OCI-LY1 (cell line): ENCODE data around the gene ZNF778.

Experiments used
- H2AFZ ChIP-seq: fragments of 200-600 bp; sonication (generic), shearing (Covaris generic); 2 replicates; pipeline ENCODE4 v1.6.0; 2014; ENCODE audit warnings: antibody characterized with exemption, mild to moderate bottlenecking, low read length
- H3F3A ChIP-seq: fragments of 200-600 bp; sonication (generic), shearing (Covaris generic); 2 replicates; pipeline ENCODE4 v1.6.0; 2014; ENCODE audit warnings: mild to moderate bottlenecking, antibody characterized with exemption, low read length, moderate library complexity; ENCODE audit not compliant: insufficient read depth
- H3K27ac ChIP-seq: fragments of 200-600 bp; sonication (generic); 2 replicates; pipeline ENCODE4 v1.5.1; 2014; ENCODE audit warnings: low read length, mixed run types, mild to moderate bottlenecking, low read depth; ENCODE audit not compliant: poor library complexity, severe bottlenecking
- H3K27me3 ChIP-seq: fragments of 200-600 bp; sonication (generic); 2 replicates; pipeline ENCODE4 v1.6.0; 2014; ENCODE audit warnings: antibody characterized with exemption, mild to moderate bottlenecking, low read length, moderate library complexity; ENCODE audit not compliant: insufficient read depth
- H3K36me3 ChIP-seq: fragments of 200-600 bp; sonication (generic); 2 replicates; pipeline ENCODE4 v1.6.1; 2014; ENCODE audit warnings: mild to moderate bottlenecking, antibody characterized with exemption, low read length, moderate library complexity, mixed read lengths; ENCODE audit not compliant: insufficient read depth
- H3K4me1 ChIP-seq: fragments of 200-600 bp; sonication (generic); 2 replicates; pipeline ENCODE4 v1.5.1; 2014; ENCODE audit warnings: mild to moderate bottlenecking, low read length, moderate library complexity; ENCODE audit not compliant: insufficient read depth, severe bottlenecking
- H3K4me2 ChIP-seq: fragments of 200-600 bp; sonication (generic), shearing (Covaris generic); 2 replicates; pipeline ENCODE4 v1.6.1; 2014; ENCODE audit warnings: low read length
- H3K4me3 ChIP-seq: fragments of 200-600 bp; sonication (generic); 2 replicates; pipeline ENCODE4 v1.5.1; 2014; ENCODE audit warnings: low read length, low read depth, mild to moderate bottlenecking, mixed read lengths; ENCODE audit not compliant: poor library complexity, severe bottlenecking
- H3K79me2 ChIP-seq: fragments of 200-600 bp; shearing (Covaris generic); 2 replicates; pipeline ENCODE4 v1.6.1; 2016; ENCODE audit warnings: mixed run types, low read length, mixed read lengths; ENCODE audit not compliant: insufficient read depth
- H3K9ac ChIP-seq: fragments of 200-600 bp; sonication (generic), shearing (Covaris generic); 2 replicates; pipeline ENCODE4 v1.6.1; 2014; ENCODE audit warnings: mild to moderate bottlenecking, low read length, mixed read lengths
- H3K9me2 ChIP-seq: fragments of 200-600 bp; sonication (generic), shearing (Covaris generic); 2 replicates; pipeline ENCODE4 v1.6.1; 2014; ENCODE audit warnings: low read depth, mild to moderate bottlenecking, low read length, mixed read lengths
- H3K9me3 ChIP-seq: fragments of 200-600 bp; shearing (Covaris generic); 2 replicates; pipeline ENCODE4 v1.6.1; 2014; ENCODE audit warnings: low read length, mixed read lengths
- H4K20me1 ChIP-seq: fragments of 200-600 bp; sonication (generic), shearing (Covaris generic); 2 replicates; pipeline ENCODE4 v1.6.0; 2016; ENCODE audit warnings: mild to moderate bottlenecking, low read length; ENCODE audit not compliant: insufficient read depth
- EZH2 ChIP-seq: fragments of 200-600 bp; sonication (generic), shearing (Covaris generic); IDR thresholded peaks from 2 replicates; pipeline ENCODE4 v1.8.0; 2017; ENCODE audit warnings: borderline replicate concordance, mixed run types, mild to moderate bottlenecking, antibody characterized with exemption, low read length, moderate library complexity, mixed read lengths
- TF ChIP-seq, protein P1 (sequence below): fragments of 200-600 bp; sonication (generic), shearing (Covaris generic); IDR thresholded peaks from 2 replicates; pipeline ENCODE4 v1.5.1; 2017; ENCODE audit warnings: mild to moderate bottlenecking, antibody characterized with exemption, low read length, moderate library complexity, mixed read lengths

Gene ZNF778

GRCh38 chr16:89189358-89190025, 28.0 kb upstream of the ZNF778 start:
- TF ChIP-seq, protein P1, sequence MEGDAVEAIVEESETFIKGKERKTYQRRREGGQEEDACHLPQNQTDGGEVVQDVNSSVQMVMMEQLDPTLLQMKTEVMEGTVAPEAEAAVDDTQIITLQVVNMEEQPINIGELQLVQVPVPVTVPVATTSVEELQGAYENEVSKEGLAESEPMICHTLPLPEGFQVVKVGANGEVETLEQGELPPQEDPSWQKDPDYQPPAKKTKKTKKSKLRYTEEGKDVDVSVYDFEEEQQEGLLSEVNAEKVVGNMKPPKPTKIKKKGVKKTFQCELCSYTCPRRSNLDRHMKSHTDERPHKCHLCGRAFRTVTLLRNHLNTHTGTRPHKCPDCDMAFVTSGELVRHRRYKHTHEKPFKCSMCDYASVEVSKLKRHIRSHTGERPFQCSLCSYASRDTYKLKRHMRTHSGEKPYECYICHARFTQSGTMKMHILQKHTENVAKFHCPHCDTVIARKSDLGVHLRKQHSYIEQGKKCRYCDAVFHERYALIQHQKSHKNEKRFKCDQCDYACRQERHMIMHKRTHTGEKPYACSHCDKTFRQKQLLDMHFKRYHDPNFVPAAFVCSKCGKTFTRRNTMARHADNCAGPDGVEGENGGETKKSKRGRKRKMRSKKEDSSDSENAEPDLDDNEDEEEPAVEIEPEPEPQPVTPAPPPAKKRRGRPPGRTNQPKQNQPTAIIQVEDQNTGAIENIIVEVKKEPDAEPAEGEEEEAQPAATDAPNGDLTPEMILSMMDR, result no peak
- TF ChIP-seq EZH2, result no peak
- no peak overlapping the region for H2AFZ ChIP-seq
- H3K36me3 ChIP-seq, result no peaks in the 10 kb centered on the region
- no peak overlapping the region for H3K4me2 ChIP-seq
- 0 out of 2 replicates have a peak, but pooled peaks cover 8% of the 10 kb centered on the region for H3K27me3 ChIP-seq
- H3K4me1 ChIP-seq, result peaks cover 4% of the 10 kb centered on the region
- H4K20me1 ChIP-seq, result no peaks in the 10 kb centered on the region
- H3K79me2 ChIP-seq, result no peaks in the 10 kb centered on the region
- H3F3A ChIP-seq, result 0 out of 2 replicates have a peak, but pooled peaks cover 6% of the 10 kb centered on the region
- no peak overlapping the region for H3K4me3 ChIP-seq
- H3K27ac ChIP-seq, result no peak overlapping the region
- H3K9me2 ChIP-seq, result no peaks in the 10 kb centered on the region
- no peaks in the 10 kb centered on the region for H3K9me3 ChIP-seq
- H3K9ac ChIP-seq, result no peak overlapping the region

DNA sequence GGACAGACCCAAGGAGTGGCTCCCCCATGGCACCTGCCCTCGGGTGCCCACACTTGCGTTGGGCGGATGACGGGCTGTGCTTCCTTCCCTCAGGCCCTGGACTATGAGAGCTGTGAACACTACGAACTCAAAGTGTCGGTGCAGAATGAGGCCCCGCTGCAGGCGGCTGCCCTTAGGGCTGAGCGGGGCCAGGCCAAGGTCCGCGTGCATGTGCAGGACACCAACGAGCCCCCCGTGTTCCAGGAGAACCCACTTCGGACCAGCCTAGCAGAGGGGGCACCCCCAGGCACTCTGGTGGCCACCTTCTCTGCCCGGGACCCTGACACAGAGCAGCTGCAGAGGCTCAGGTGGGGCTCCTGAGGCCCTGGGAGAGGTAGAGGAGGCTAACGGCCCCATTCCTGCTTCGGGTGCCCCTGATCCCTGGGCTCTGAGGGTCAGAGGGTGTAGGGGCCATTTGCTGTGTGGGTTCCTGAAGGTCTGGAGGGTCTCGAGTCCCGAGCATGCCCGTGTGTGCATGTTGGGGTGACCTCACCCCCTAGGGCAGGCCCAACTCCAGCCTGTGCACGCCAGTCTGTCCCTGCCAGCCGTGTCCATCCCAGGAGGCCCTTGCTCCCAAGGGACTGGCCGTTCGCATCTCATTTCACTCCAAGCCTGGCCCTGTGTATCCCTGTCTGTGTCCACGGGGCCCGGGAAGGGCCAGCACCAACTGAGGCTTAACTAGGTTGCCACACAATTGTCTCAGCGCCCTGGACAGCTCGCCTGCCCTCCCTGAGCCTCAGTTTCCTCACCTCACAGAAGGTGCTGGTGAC, 27.1 kb upstream of the ZNF778 start:
- Histone ChIP-seq H3K27me3 (0 out of 2 replicates have a peak, but pooled peaks cover 8% of the 10 kb centered on the region), H3K9me3 (no peaks in the 10 kb centered on the region), H3K4me1 (peaks cover 4% of the 10 kb centered on the region), H4K20me1 (no peaks in the 10 kb centered on the region), H3K27ac (no peak overlapping the region), H2AFZ (no peak overlapping the region), H3K79me2 (no peaks in the 10 kb centered on the region), H3K4me3 (no peak overlapping the region), H3K9ac (no peak overlapping the region), H3K4me2 (no peak overlapping the region), H3K9me2 (no peaks in the 10 kb centered on the region), H3F3A (0 out of 2 replicates have a peak, but pooled peaks cover 6% of the 10 kb centered on the region), H3K36me3 (no peaks in the 10 kb centered on the region)
- TF ChIP-seq, protein P1, result no peak
- no peak for TF ChIP-seq EZH2

GRCh38 chr16:89191033-89191900, 26.2 kb upstream of the ZNF778 start:
- H3K27ac ChIP-seq, result no peak overlapping the region
- H3K9me2 ChIP-seq, result no peaks in the 10 kb centered on the region
- H3K9ac ChIP-seq, result no peak overlapping the region
- H3K9me3 ChIP-seq, result no peaks in the 10 kb centered on the region
- peaks cover 4% of the 10 kb centered on the region for H3K4me1 ChIP-seq
- H3F3A ChIP-seq, result 0 out of 2 replicates have a peak, but pooled peaks cover 6% of the 10 kb centered on the region
- H4K20me1 ChIP-seq, result no peaks in the 10 kb centered on the region
- TF ChIP-seq EZH2, result no peak
- TF ChIP-seq, protein P1, result no peak
- H3K36me3 ChIP-seq, result no peaks in the 10 kb centered on the region
- H3K4me3 ChIP-seq, result no peak overlapping the region
- no peak overlapping the region for H3K4me2 ChIP-seq
- H3K79me2 ChIP-seq, result no peaks in the 10 kb centered on the region
- H3K27me3 ChIP-seq, result 0 out of 2 replicates have a peak, but pooled peaks cover 8% of the 10 kb centered on the region
- no peak overlapping the region for H2AFZ ChIP-seq
